Mesangial cell (primary cell): ENCODE results near the gene ADAM11. TPM values are rescaled to one million over a fixed set of nuclear protein-coding genes. Genes with fewer than 3 reads are reported as not detected.

Source experiments
- total RNA-seq: library from RNA; depleted of rRNA; stranded (reverse); fragments of >200 nt; gene quantifications from 2 replicates; pipeline ENCODE4 v1.2.3, GENCODE V29; 2015

Gene ADAM11
- 0.16 and 0.51 TPM in 2 replicates for total RNA-seq

DNA sequence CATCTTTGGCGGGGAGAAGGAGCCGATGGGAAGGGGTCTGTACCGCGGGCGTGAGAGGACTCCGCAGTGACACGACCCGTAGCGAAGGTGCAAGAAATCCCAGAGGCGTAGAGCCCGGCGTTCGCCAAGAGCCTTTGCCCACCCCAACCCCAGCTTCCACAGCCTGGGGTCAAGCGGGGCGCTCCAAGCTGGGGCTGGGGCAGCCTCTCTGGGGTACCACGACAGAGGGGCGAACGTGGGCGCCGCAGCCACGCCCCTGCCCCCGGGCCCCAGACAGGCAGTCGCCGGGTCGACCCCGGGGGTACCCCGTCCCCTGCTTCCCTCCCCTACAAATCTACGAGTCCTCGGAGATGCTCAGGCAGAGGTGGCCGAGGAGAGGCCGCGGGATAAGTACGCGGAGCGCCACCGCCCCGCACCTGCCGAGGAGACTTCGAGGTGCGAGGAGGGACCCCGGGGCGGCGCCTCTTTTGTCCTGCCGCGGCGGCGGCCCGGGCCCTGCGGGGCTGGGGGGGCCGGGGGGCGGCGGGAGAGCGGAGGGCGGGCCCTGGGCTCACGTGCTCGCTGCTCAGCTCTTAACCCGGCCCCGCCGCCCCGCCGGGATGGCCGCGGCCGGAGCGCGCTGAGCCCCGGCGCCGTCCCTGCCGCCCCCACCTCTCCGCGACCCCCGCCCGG is at the start of gene ADAM11:
Gene ADAM11, plus strand, starts transcription at position 575 of the 672 bp plus-strand sequence. CDS start 212 bp downstream, outside the sequence.

GRCh38 chr17:44829523-44830358 is 71.0 kb downstream of the ADAM11 start, which contains the start of gene GJC1:
Gene GJC1 (minus strand): TSS chr17:44830287. CDS start chr17:44805817, 24,470 bp downstream.

Other genes starting within 250 kb of the ADAM11 start
- gene FZD2, start 201.5 kb upstream of the ADAM11 start, total RNA-seq, result 24.8 and 50.3 TPM in 2 replicates
- 0.63 and 3.4 TPM in 2 replicates for gene MEIOC, start 102.5 kb upstream of the ADAM11 start, total RNA-seq
- gene CCDC43, start 69.2 kb upstream of the ADAM11 start, total RNA-seq, result 9.8 and 14.8 TPM in 2 replicates
- gene DBF4B, start 50.3 kb upstream of the ADAM11 start, total RNA-seq, result 3.0 and 16.0 TPM in 2 replicates
- 21.4 and 28.4 TPM in 2 replicates for gene GJC1, start 71.3 kb downstream of the ADAM11 start, total RNA-seq
- gene HIGD1B, start 88.9 kb downstream of the ADAM11 start, total RNA-seq, result not detected in 2 replicates
- 70.1 and 96.8 TPM in 2 replicates for gene EFTUD2, start 140.5 kb downstream of the ADAM11 start, total RNA-seq
- gene GFAP, start 156.5 kb downstream of the ADAM11 start, total RNA-seq, result 0.38 and 0.49 TPM in 2 replicates
- 2.4 and 35.8 TPM in 2 replicates for gene KIF18B, start 188.8 kb downstream of the ADAM11 start, total RNA-seq
- gene C1QL1, start 209.3 kb downstream of the ADAM11 start, total RNA-seq, result 2.2 TPM in 1 of 2 replicates, not detected in the other